NB4 (cell line): Measurements from ENCODE around the gene NOS3.
"Not testable (repeated sequence)": the region's sequence is repeated elsewhere in the genome, so short reads cannot be mapped to it uniquely, and the experiment has no call there.

Experiments used
- DNase-seq: peaks from one replicate; pipeline ENCODE4 v3.0.0; 2010; ENCODE audit warnings: low read depth
- H3K4me3 ChIP-seq: one replicate; pipeline ENCODE4 v1.5.1; 2011; ENCODE audit warnings: mild to moderate bottlenecking, low read depth, low read length, moderate library complexity
- MAX ChIP-seq: IDR thresholded peaks from 2 replicates; pipeline ENCODE4 v1.6.1; 2011; ENCODE audit warnings: low read depth, low read length
- MYC ChIP-seq: IDR thresholded peaks from 2 replicates; pipeline ENCODE4 v1.6.1; 2011; ENCODE audit warnings: low read depth, low read length
- POLR2A ChIP-seq: IDR thresholded peaks from 2 replicates; pipeline ENCODE4 v1.6.1; 2011; ENCODE audit warnings: mild to moderate bottlenecking; ENCODE audit not compliant: insufficient read length; ENCODE audit errors: extremely low read depth
- TF ChIP-seq, protein P1 (sequence below): IDR thresholded peaks from one replicate; pipeline ENCODE4 v1.5.1; 2012; ENCODE audit warnings: low read depth, low read length

NOS3 gene

DNA sequence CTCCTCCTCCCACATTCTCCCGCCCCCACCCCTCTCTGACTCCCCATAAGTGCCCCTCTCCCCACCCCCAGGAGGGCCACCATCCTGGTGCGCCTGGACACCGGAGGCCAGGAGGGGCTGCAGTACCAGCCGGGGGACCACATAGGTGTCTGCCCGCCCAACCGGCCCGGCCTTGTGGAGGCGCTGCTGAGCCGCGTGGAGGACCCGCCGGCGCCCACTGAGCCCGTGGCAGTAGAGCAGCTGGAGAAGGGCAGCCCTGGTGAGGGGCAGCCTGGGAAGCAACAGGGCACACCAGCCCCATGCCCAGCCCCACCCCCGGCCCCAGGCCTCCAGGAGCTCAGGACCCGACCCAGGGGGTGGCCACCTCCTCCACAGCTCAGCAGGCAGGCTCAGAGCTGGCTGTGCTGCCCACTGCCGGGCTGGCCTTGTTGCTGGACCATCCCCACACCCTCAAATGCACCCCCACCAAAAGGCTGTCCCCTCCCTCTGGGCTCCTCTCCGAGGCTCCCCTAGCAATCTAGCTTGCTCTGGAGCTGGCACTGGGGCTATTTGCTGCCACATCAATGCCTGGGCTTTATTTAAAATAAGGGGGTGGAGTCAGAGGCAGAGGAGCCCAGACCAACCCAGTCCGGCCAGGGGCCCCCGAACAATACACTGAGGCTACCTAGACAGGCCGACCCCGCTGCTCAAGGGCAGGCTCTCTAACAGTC is 18.7 kb downstream of the NOS3 start:
- no peak for TF ChIP-seq POLR2A
- TF ChIP-seq, protein P1, sequence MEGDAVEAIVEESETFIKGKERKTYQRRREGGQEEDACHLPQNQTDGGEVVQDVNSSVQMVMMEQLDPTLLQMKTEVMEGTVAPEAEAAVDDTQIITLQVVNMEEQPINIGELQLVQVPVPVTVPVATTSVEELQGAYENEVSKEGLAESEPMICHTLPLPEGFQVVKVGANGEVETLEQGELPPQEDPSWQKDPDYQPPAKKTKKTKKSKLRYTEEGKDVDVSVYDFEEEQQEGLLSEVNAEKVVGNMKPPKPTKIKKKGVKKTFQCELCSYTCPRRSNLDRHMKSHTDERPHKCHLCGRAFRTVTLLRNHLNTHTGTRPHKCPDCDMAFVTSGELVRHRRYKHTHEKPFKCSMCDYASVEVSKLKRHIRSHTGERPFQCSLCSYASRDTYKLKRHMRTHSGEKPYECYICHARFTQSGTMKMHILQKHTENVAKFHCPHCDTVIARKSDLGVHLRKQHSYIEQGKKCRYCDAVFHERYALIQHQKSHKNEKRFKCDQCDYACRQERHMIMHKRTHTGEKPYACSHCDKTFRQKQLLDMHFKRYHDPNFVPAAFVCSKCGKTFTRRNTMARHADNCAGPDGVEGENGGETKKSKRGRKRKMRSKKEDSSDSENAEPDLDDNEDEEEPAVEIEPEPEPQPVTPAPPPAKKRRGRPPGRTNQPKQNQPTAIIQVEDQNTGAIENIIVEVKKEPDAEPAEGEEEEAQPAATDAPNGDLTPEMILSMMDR, result peak; percentile 10
- no peak overlapping the region for H3K4me3 ChIP-seq
- no peak for DNase-seq

- TF ChIP-seq, protein P1, result no peak
- no peak for TF ChIP-seq POLR2A
- no peak for TF ChIP-seq MYC
- no peak for TF ChIP-seq MAX
- no peak for DNase-seq
- H3K4me3 ChIP-seq, result no peak overlapping the region
Observed at GRCh38 chr7:151010037-151010306, 19.2 kb downstream of the NOS3 start.

- TF ChIP-seq MYC, result no peak
- no peak for TF ChIP-seq POLR2A
- TF ChIP-seq MAX, result no peak
- TF ChIP-seq, protein P1, result no peak
- no peak for DNase-seq
- no peak overlapping the region for H3K4me3 ChIP-seq
Observed at GRCh38 chr7:151010307-151011096, 19.7 kb downstream of the NOS3 start.

DNA sequence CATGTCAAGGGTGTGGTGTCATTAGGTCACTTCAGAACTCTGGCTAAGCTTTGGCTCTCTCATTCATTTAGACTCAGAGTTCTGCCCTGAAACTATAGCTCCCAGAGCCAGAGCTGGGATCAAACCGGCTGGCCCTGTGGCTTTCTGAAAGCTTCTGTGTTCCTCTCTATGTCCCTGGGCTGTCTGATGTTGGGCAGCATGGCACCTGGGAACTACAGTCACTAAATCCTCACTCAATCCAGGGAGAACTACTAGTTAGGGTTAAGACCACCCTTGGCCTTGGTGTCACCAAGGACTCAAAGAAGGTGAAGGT is 20.2 kb downstream of the NOS3 start:
- DNase-seq, result no peak
- TF ChIP-seq MAX (no peak), MYC (no peak), POLR2A (no peak)
- TF ChIP-seq, protein P1, result no peak
- H3K4me3 ChIP-seq, result no peak overlapping the region

- not testable (repeated sequence) for H3K4me3 ChIP-seq, DNase-seq
Observed at GRCh38 chr7:151011616-151012015, 20.8 kb downstream of the NOS3 start.

DNA sequence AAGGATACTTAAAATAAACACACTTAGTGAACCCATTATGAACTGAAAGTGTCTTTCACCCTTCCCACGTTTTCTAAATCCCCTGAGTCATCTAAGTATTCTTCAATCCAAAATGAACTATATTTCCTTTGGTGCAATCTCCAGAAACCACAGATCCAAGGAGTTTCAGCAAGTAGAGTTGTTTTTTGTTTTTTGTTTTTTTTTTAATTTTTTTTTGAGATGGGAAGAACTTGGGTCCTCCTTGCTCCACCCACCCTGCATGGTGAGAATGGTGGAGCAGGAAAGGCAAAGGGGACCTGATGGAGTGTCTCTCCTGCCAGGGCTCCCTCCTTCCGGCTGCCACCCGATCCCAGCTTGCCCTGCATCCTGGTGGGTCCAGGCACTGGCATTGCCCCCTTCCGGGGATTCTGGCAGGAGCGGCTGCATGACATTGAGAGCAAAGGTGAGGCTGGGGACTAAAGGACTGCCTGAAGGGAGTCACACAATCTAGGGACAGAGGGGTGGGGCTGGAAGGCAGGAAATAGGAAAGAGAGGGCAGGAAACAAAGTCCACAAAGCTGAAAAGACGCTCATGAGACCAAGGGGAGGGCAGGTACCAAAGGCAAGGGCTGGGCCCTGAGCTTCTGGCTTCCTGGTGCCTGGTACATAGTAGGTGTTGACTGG is 21.3 kb downstream of the NOS3 start:
- TF ChIP-seq POLR2A (no peak), MYC (no peak), MAX (no peak)
- TF ChIP-seq, protein P1, result no peak
- no peak overlapping the region for H3K4me3 ChIP-seq
- DNase-seq, result no peak
